ENCODE data around the gene CEP128.
"Not testable (repeated sequence)": the region's sequence is repeated elsewhere in the genome, so short reads cannot be mapped to it uniquely, and the experiment has no call there.

The CEP128 gene

DNA sequence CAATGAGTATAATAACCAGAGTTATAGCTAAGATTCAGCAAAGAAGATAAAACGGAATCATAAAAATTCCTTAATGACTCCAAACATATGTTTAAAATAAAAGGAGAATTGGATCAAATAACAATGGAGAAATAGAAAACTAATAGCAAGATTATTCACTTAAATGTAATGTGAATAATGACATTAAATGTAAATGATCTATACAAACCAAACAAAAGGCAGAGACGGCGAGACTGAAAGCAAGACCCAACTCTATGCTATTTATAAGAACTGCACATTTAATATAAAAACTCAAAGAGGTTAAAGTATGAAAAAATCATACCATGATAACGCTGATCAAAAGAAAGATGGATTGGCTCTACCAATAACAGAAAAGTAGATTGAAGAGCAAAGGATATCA lies 10.0 kb upstream of the CEP128 start:
- no peak for DNase-seq

DNA sequence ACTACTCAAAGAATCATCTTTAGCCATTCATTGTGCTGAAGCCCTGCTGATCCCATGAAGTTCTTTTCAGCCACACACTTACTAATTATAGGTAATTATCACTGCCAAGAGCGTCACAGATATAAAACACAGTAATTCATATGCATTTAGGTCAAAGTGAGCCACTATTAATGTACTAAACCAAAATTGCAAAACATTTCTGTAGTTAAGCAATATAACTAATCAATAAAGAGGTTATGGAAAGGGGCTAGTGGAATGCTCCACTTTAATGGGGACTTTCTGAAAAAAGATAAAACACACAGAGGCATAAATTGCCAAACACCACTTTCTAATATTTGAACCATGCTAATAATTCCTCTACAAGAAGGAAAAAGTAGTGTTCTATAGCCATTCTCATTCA lies 6.8 kb upstream of the CEP128 start:
- DNase-seq, result no peak

GRCh38 chr14:80946797-80947196 lies 5.3 kb upstream of the CEP128 start:
- no peak for DNase-seq

DNA sequence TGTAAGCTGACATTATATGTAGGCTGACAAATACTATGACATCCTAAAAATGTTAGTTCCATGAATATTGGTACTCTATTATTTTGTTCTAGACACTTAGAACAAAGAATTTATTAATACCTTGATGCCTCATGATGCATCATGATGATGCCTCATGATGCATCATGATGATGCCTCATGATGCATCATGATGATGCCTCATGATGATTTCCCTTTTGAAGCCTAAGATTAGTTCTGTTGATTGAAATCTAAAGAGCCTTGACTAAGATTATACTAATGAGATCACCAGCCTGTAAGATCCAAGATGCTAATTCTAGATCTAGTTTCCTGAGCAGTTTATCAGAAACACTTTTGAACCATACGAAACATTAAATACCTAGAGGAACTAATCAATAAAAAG lies 4.6 kb upstream of the CEP128 start:
- DNase-seq, result no peak

GRCh38 chr14:80944861-80945617 lies 3.5 kb upstream of the CEP128 start:
- DNase-seq, result no peak

DNA sequence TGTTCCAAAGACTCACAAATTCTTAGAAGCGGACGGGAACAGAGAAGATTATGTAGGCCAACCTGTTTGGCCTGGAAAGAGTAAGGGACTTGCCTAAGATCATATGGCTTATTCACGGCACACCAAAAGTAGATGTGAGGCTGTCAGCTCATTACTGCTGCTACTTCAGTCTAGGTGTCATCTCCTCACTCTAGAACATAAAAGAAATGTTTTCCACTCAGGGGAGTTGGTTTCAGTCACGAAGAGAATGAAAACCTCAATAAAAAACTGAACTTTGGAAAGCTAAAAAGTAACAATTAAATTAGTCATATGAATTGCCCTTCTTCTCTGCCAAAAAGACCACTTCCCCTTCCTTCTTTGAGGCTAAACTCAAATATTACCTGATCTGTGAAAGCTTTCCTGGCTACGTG lies 658 bp upstream of the CEP128 start:
- no peak for DNase-seq

- no peak for DNase-seq
These were observed 1.4 kb downstream of the CEP128 start for GRCh38 chr14:80940146-80940545.

GRCh38 chr14:80933686-80934085 lies 7.9 kb downstream of the CEP128 start:
- DNase-seq, result no peak

DNA sequence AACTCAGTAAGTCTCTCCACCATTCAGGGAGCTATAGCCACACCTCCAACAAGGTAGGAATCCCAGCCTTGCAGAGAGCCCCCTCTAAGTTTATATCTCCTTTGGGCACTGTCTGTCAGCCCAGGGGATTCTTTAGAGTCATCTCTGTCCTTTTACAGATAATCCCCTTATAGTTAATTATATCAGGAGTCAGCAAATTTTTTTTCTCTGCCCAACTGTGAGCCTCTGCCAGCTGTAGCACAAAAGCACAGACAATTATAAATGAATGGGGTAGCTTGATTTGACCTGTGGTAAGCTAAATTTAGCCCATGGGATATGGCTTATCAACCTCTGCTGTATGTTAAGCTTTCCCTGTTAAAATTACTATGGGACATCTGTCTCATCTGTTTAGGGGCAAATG lies 8.3 kb downstream of the CEP128 start:
- DNase-seq, result no peak

- DNase-seq, result peak; percentile 93
These were observed 10.6 kb downstream of the CEP128 start for GRCh38 chr14:80930836-80931389.

DNA sequence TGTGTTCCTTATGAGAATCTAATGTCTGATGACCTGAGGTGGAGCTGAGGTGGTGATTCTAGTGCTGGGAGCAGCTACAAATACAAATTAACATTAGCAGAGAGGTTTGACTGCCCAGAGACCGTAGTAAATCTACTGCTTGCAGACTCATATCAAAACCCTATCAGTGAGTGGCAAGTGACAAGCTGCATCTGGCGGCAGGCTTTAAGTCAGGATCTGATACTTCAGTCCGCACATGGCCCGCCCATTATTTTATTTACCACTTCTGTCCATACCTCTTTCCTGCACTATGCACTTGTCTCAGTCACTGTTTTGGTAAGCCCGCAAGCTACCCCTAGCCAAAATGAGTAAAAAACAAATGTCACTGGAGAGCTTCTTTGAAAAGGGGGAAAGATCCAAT lies 11.4 kb downstream of the CEP128 start:
- no peak for DNase-seq

DNA sequence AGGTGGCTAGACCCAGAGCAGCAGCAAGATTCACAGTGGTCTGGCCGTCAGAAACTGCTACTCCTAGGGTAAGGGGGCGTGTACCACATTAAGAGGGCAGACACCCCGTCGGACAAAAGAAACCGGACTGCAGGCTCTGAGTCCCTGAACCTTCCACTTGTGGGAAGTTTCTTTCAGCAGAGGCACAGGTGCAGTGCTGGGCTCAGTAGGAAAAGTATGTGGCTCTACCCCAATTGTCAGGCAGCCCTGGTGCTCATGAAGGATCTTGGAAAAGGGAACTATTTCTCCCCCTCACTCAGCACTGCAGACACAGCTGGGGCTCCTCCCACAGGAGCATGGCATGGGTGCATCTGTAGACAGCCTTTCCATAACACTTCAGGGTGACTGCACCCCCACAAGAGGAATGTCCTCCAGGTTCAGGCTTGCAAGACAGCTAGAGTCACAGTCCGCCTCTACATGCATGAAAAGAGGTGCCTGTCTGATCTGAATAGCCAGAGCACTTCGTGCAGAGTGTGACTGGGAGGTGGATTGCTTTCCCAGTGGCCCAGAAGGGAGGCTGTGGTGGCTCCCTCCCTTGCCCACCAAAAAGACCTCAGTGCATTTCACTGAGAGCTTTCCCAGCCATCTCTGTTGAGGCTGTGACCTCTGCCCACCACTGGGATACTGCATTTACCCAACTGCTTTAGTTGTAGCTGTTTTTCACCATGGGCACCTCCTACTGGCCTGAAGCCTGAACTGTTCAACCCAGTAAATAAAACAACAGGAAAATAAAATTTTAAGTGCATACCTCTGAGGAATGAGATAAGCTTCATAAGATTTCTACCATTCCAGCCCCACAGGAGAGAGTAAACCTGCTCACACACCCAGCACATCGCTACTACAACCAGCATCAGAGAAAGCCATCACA lies 14.2 kb downstream of the CEP128 start:
- DNase-seq, result no peak

- DNase-seq, result no peak
These were observed 15.0 kb downstream of the CEP128 start for GRCh38 chr14:80926397-80927082.

- no peak for DNase-seq
These were observed 17.0 kb downstream of the CEP128 start for GRCh38 chr14:80924365-80925103.

DNA sequence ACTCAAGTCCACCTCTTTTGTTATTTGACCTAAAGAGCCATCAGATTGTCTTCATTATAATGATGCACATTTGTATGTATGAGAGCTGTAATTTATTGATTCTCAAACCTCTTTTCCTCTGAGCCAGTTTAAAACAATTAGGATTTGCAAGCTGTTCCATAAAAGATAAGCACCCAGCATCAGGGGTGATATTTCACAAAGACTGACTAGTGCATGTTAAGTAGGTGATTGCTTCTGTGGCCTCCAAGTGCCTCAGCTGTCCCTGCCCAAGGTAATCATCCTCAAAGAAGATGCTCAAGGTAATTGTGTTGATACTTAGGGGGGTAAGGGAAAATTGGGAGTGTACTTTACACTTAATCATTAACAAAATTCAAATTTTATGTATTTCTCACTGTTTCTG lies 18.2 kb downstream of the CEP128 start:
- no peak for DNase-seq

DNA sequence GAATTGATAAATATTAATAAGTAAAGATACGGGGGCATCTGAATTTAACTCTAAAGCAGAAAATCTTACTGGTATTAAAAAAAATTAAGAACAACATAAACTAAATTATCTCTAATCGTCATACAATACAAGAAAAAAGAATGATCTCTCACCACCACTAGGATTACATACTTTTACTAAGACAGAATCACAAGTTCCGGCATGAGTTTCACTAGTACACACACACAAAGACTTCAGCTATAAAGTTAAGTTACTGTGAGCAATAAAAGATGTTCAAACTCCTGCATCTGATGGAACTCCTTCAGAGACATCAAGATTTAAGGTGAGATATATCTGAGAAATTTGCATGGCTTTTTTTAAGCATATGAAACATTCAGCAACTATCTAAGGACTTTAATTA lies 21.9 kb downstream of the CEP128 start:
- DNase-seq, result no peak

- not testable (repeated sequence) for DNase-seq
These were observed 29.5 kb downstream of the CEP128 start for GRCh38 chr14:80912013-80912412.

DNA sequence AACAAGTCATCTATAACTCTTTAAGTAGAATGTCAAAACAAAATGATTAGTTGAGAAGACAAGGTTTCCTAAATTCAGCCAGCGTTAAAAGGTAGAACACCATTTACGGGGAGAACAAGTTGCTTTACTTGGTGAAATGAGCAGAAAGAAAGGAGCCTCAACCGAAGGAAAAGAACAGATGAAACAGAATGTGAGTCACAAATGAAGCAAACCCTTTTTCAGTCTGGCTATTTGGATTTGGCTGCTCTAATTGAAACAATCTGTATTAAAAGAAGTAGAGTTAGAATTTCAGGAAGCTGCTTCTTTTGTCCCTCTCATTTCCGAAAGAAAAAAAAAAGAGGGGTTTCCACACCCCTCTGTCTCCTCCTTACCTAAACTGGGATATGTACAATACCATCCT lies 34.6 kb downstream of the CEP128 start:
- DNase-seq, result no peak

- DNase-seq, result no peak
These were observed 35.2 kb downstream of the CEP128 start for GRCh38 chr14:80906336-80906735.

- no peak for DNase-seq
These were observed 38.9 kb downstream of the CEP128 start for GRCh38 chr14:80902608-80903007.

DNA sequence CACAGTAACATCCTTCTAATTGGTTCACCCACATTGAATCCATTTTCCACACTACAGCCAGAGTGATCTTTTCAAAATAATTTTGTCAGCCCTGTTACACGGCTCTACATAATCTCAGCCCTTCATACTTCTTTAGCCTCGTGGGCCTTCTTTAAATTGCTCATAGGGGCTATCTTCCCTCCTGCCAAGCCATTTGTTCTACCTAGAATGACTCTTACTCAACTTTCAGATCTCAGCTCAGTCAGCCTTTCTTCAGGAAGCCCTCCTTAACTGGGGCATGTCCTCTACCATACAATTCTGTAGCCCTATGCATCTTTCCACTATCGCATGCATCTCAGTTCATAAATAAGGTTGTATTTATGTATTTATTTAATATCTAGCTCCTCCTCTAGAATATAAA lies 39.7 kb downstream of the CEP128 start:
- DNase-seq, result no peak

GRCh38 chr14:80901260-80901659 lies 40.3 kb downstream of the CEP128 start:
- DNase-seq, result no peak

- DNase-seq, result no peak
These were observed 68.9 kb downstream of the CEP128 start for GRCh38 chr14:80872645-80873044.
